ENCODE measurements around the gene ALX1.

DNA sequence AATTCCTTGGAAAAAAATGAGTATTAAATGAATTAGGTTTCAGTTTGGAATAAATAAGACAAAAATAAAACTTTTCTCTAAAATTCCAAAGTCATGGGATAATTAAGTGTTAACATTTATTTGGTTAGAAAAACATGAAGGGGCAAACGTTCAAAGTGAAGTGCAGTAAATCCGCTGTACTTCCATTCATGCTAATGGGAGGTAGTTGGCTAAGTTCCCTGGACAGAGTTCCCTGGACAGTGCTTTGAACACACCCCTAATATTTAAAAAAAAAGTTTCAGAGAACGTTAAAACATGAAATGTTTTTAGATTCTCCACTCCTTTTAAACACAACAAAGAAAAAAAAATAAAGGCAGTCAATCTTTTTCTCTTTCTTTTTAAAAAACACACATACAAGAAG lies 16.3 kb downstream of the ALX1 start:
- TF ChIP-seq EZH2 (IDR thresholded peaks at IDR 0.05; ENCODE audit: low read length, missing control alignments): no peak
- TF ChIP-seq, protein P1, sequence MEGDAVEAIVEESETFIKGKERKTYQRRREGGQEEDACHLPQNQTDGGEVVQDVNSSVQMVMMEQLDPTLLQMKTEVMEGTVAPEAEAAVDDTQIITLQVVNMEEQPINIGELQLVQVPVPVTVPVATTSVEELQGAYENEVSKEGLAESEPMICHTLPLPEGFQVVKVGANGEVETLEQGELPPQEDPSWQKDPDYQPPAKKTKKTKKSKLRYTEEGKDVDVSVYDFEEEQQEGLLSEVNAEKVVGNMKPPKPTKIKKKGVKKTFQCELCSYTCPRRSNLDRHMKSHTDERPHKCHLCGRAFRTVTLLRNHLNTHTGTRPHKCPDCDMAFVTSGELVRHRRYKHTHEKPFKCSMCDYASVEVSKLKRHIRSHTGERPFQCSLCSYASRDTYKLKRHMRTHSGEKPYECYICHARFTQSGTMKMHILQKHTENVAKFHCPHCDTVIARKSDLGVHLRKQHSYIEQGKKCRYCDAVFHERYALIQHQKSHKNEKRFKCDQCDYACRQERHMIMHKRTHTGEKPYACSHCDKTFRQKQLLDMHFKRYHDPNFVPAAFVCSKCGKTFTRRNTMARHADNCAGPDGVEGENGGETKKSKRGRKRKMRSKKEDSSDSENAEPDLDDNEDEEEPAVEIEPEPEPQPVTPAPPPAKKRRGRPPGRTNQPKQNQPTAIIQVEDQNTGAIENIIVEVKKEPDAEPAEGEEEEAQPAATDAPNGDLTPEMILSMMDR (conservative IDR thresholded peaks at IDR 0.05 in 1 of 2, IDR thresholded peaks at IDR 0.05 in 1 of 2; ENCODE audit: low read depth in 1 of 2, low read length in 2 of 2): no peak

All from fibroblast of lung (primary cell).